GM23338 (cell line): ENCODE measurements around the gene HSPA2. TPM values are rescaled to one million over a fixed set of nuclear protein-coding genes. Genes with fewer than 3 reads are reported as not detected.

ENCODE experiments used
- ATAC-seq: fragments of 200-7000 bp; cut with Tn5 transposase; 3 replicates; pipeline ENCODE4 v1.9.1; 2020
- DNase-seq: peaks from one replicate; pipeline ENCODE4 v3.0.0-alpha.2; 2015; ENCODE audit warnings: low spot score
- H2AFZ ChIP-seq: fragments of 200-600 bp; sonication (generic); 2 replicates; pipeline ENCODE4 v1.8.0; 2016; ENCODE audit warnings: antibody characterized with exemption, mild to moderate bottlenecking, moderate library complexity
- H3F3A ChIP-seq: fragments of 200-600 bp; sonication (generic); replicated peaks from 2 replicates; pipeline ENCODE4 v1.8.0; 2017; ENCODE audit warnings: antibody characterized with exemption, mixed run types, low read depth
- H3K27ac ChIP-seq: fragments of 200-600 bp; sonication (generic); 2 replicates; pipeline ENCODE4 v1.6.1; 2016; ENCODE audit warnings: low read depth
- H3K27me3 ChIP-seq: fragments of 200-600 bp; sonication (generic); 2 replicates; pipeline ENCODE4 v1.8.0; 2016; ENCODE audit warnings: mild to moderate bottlenecking, mixed run types, moderate library complexity; ENCODE audit not compliant: insufficient read depth
- H3K36me3 ChIP-seq: fragments of 200-600 bp; sonication (generic); 2 replicates; pipeline ENCODE4 v1.8.0; 2016; ENCODE audit warnings: mild to moderate bottlenecking; ENCODE audit not compliant: insufficient read depth
- H3K4me1 ChIP-seq: fragments of 200-600 bp; sonication (generic); 2 replicates; pipeline ENCODE4 v1.8.0; 2016; ENCODE audit warnings: mild to moderate bottlenecking, moderate library complexity; ENCODE audit not compliant: insufficient read depth
- H3K4me2 ChIP-seq: fragments of 200-600 bp; sonication (generic); 2 replicates; pipeline ENCODE4 v1.7.1; 2017; ENCODE audit warnings: mixed run types
- H3K4me3 ChIP-seq: fragments of 200-600 bp; sonication (generic); 2 replicates; pipeline ENCODE4 v1.6.1; 2016; ENCODE audit warnings: mixed run types
- H3K79me2 ChIP-seq: fragments of 200-600 bp; sonication (generic); replicated peaks from 2 replicates; pipeline ENCODE4 v1.8.0; 2017; ENCODE audit warnings: mild to moderate bottlenecking; ENCODE audit not compliant: insufficient read depth
- H3K9me2 ChIP-seq: fragments of 200-600 bp; sonication (generic); 2 replicates; pipeline ENCODE4 v1.8.0; 2017; ENCODE audit not compliant: insufficient read depth
- H4K20me1 ChIP-seq: fragments of 200-600 bp; sonication (generic); replicated peaks from 2 replicates; pipeline ENCODE4 v1.8.0; 2017; ENCODE audit warnings: mild to moderate bottlenecking; ENCODE audit not compliant: insufficient read depth
- H3K27ac Mint-ChIP-seq: 2 replicates; pipeline ENCODE4 v1.8.0; 2020; ENCODE audit warnings: inconsistent platforms, mild to moderate bottlenecking, moderate library complexity, mixed read lengths
- H3K27me3 Mint-ChIP-seq: 3 replicates; pipeline ENCODE4 v1.8.0; 2022; ENCODE audit warnings: low read depth, mild to moderate bottlenecking, moderate library complexity, mixed read lengths, inconsistent platforms; ENCODE audit not compliant: insufficient read depth, poor library complexity
- H3K36me3 Mint-ChIP-seq: 3 replicates; pipeline ENCODE4 v1.8.0; 2021; ENCODE audit warnings: low read depth, mild to moderate bottlenecking, inconsistent platforms, moderate library complexity, mixed read lengths
- H3K4me1 Mint-ChIP-seq: 3 replicates; pipeline ENCODE4 v1.8.0; 2020; ENCODE audit warnings: mild to moderate bottlenecking, inconsistent platforms, mixed read lengths
- H3K4me3 Mint-ChIP-seq: 3 replicates; pipeline ENCODE4 v1.8.0; 2021; ENCODE audit warnings: moderate library complexity, mild to moderate bottlenecking, inconsistent platforms, mixed read lengths
- H3K9me3 Mint-ChIP-seq: 3 replicates; pipeline ENCODE4 v1.8.0; 2020; ENCODE audit warnings: moderate library complexity, mild to moderate bottlenecking, inconsistent platforms, mixed read lengths
- EZH2 ChIP-seq: fragments of 200-600 bp; sonication (generic); IDR thresholded peaks from one replicate; pipeline ENCODE4 v1.8.0; 2017; ENCODE audit warnings: antibody characterized with exemption, mild to moderate bottlenecking, low read depth; ENCODE audit not compliant: unreplicated experiment
- REST ChIP-seq: IDR thresholded peaks from one replicate; pipeline ENCODE4 v1.6.1; 2018; ENCODE audit warnings: antibody characterized with exemption; ENCODE audit not compliant: unreplicated experiment
- STAT1 ChIP-seq: IDR thresholded peaks from one replicate; pipeline ENCODE4 v1.6.1; 2016; ENCODE audit warnings: antibody characterized with exemption; ENCODE audit not compliant: unreplicated experiment
- ZNF462 ChIP-seq: fragments of 250-450 bp; sonication (Bioruptor Pico); IDR thresholded peaks from 2 replicates; pipeline ENCODE4 v1.5.0; 2020; ENCODE audit warnings: mild to moderate bottlenecking, moderate library complexity
- polyA plus RNA-seq: library from polyadenylated mRNA; unstranded; fragments of >200 nt; fragmentation: Nextera tagmentation; extraction: Ambion mirVana; gene quantifications from 2 replicates; pipeline ENCODE4 v1.2.1, GENCODE V29; 2016
- total RNA-seq: library from RNA; depleted of rRNA; stranded (reverse); fragments of >200 nt; shearing (Covaris generic); gene quantifications from 2 replicates; pipeline ENCODE4 v1.2.3, GENCODE V29; 2014
- TF ChIP-seq, protein P1 (sequence below): IDR thresholded peaks from 2 replicates; pipeline ENCODE4 v1.6.1; 2016; ENCODE audit warnings: antibody characterized with exemption

The HSPA2 gene
- total and polyA plus RNA-seq, 2 experiments from 2014 or later: 88.5 to 130 TPM

DNA sequence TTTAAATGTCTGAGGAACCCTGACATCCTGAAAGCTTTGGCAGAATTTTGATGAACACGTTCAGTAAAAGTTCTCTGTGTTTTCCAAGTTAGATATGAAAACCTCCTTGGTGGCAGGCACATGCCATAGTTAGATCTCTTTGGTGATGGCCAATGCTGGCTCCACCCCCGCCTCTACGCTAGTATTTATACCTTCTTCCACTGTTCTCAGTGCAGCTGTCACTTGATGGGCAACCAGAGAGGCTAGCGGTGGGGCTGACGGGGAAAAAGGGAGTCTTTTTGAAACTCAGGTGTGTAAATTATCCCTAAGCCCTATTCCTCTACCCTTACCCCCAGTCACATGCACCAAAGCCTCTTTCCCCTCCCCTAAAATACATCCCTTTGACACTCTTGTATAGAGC, 41.3 kb downstream of the HSPA2 start (continued):
- TF ChIP-seq ZNF462 (CRISPR knock-in tag) (no peak), REST (no peak), EZH2 (no peak)

GRCh38 chr14:64584190-64584589, 43.6 kb downstream of the HSPA2 start:
- peaks cover 21% of the 10 kb centered on the region for H3K4me1 Mint-ChIP-seq
- no peak overlapping the region for H3K4me3 ChIP-seq
- H3K9me3 Mint-ChIP-seq: no peaks in the 10 kb centered on the region
- no peak overlapping the region for H3K4me3 Mint-ChIP-seq
- H2AFZ ChIP-seq: no peak overlapping the region
- no peak for ATAC-seq
- H3K4me2 ChIP-seq: no peak overlapping the region
- H3K4me1 ChIP-seq: peaks cover 17% of the 10 kb centered on the region
- H3K27ac ChIP-seq: no peak overlapping the region
- H3K9me2 ChIP-seq: no peaks in the 10 kb centered on the region
- no peaks in the 10 kb centered on the region for H3F3A ChIP-seq
- H3K36me3 ChIP-seq: no peaks in the 10 kb centered on the region
- H3K36me3 Mint-ChIP-seq: no peaks in the 10 kb centered on the region
- H3K27me3 ChIP-seq: no peaks in the 10 kb centered on the region
- peaks cover 2% of the 10 kb centered on the region for H3K27me3 Mint-ChIP-seq
- H4K20me1 ChIP-seq: no peaks in the 10 kb centered on the region
- DNase-seq: no peak
- H3K27ac Mint-ChIP-seq: no peak overlapping the region
- no peaks in the 10 kb centered on the region for H3K79me2 ChIP-seq
- TF ChIP-seq, protein P1, sequence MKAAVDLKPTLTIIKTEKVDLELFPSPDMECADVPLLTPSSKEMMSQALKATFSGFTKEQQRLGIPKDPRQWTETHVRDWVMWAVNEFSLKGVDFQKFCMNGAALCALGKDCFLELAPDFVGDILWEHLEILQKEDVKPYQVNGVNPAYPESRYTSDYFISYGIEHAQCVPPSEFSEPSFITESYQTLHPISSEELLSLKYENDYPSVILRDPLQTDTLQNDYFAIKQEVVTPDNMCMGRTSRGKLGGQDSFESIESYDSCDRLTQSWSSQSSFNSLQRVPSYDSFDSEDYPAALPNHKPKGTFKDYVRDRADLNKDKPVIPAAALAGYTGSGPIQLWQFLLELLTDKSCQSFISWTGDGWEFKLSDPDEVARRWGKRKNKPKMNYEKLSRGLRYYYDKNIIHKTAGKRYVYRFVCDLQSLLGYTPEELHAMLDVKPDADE: no peak
- TF ChIP-seq REST: no peak
- no peak for TF ChIP-seq STAT1
